ENCODE results near the gene LMTK2. TPM values are rescaled to one million over a fixed set of nuclear protein-coding genes. Genes with fewer than 3 reads are reported as not detected.

Gene LMTK2
- total and polyA plus RNA-seq, 2 experiments from 2014 or later, result 2.3 to 4.6 TPM

DNA sequence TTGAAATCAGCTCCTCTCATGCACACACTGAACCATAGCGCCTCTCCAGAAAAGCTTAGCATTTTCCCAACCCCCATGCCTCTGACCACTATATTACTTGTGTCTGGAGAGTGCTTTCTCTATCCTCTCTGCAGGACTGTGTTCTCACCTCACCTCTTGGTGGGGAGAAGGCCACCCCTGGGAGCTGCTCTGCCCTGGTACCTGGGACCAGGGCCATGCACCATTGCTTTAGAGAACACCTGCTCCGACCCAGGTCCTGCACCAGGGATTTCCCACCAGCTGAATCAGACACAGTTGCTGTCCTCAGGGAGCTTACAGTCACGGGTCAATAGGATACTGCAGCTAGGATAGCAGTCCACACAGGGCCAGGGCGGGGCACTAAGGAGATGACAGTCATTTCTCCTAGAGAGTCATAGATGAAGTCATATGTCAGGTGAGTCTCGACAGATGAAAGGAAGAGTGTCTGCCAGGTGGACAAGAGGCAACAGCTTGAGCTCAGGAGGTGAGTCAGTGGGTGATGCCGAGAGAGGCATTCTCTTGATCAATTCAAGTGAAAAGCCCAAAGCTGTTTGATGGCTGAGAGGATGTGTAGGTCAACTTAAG lies 619 bp upstream of the LMTK2 start:
- in situ Hi-C loops (cut with MboI), result no loop called here
- Histone ChIP-seq H3K27me3 (replicated peaks; ENCODE audit: insufficient read depth) (no peaks in the 10 kb centered on the region), H3K4me1 (ENCODE audit: insufficient read depth) (peaks cover 10% of the 10 kb centered on the region; the same call in 1 of the 2 replicates), H3K9me2 (ENCODE audit: insufficient read depth) (no peaks in the 10 kb centered on the region), H2AFZ (no peak overlapping the region), H3K9ac (no peak overlapping the region), H4K20me1 (ENCODE audit: insufficient read depth) (no peaks in the 10 kb centered on the region), H3K9me3 (ENCODE audit: low read depth) (no peaks in the 10 kb centered on the region), H3K27ac (no peak overlapping the region), H3F3A (ENCODE audit: insufficient read depth) (no peaks in the 10 kb centered on the region), H3K36me3 (ENCODE audit: low read depth) (no peaks in the 10 kb centered on the region), H3K4me3 (no peak overlapping the region), H3K4me2 (ENCODE audit: unreplicated experiment) (no peak overlapping the region), H3K79me2 (ENCODE audit: insufficient read depth) (peaks cover 41% of the 10 kb centered on the region)
- DNase-seq, result no peak
- WGBS, 2 experiments (ENCODE audit: low coverage in 1 of 2, low lambda C conversion rate in 2 of 2, missing lambda C conversion rate in 2 of 2), result 59 to 64% methylated on average over 6 of the region's 6 CpGs
- TF ChIP-seq EZH2phosphoT487 (IDR thresholded peaks at IDR 0.05; ENCODE audit: insufficient read depth, low read depth) (no peak), EZH2 (IDR thresholded peaks at IDR 0.05; ENCODE audit: insufficient read depth, poor library complexity, severe bottlenecking) (no peak)

DNA sequence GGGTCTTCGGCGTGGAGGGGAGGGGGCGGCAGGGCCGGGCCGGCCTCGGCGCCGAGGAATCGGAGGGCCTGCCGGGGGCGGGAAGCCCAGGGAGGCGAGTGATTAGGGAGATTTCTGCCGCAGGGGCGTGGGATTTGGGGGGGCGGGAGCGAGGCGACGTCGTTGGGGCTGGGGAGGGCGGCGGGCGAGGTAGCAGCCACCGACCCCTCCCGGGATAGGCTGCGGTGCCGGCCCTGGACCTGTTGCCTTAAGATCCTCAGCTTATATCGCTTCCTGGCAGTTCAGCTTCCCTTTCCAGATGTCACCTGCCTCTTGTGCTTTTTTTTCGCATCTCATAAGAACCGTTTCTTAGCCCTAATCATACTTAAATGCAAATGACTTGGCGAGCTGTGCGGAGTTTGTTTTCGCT lies 655 bp downstream of the LMTK2 start:
- peak; percentile 36 for DNase-seq
- peaks cover 53% of the 10 kb centered on the region for H3K79me2 ChIP-seq (ENCODE audit: insufficient read depth)
- peak overlapping the region; percentile 67; the same call in 1 of the 2 replicates for H3K27ac ChIP-seq
- peak overlapping the region; percentile 90 for H3K4me2 ChIP-seq (ENCODE audit: unreplicated experiment)
- H2AFZ ChIP-seq, result peak overlapping the region; percentile 88
- peak overlapping the region; percentile 85 for H3K9ac ChIP-seq
- no peaks in the 10 kb centered on the region for H3K27me3 ChIP-seq (replicated peaks; ENCODE audit: insufficient read depth)
- H3F3A ChIP-seq (ENCODE audit: insufficient read depth), result no peaks in the 10 kb centered on the region
- no peaks in the 10 kb centered on the region for H3K36me3 ChIP-seq (ENCODE audit: low read depth)
- H3K9me2 ChIP-seq (ENCODE audit: insufficient read depth), result no peaks in the 10 kb centered on the region
- H3K4me3 ChIP-seq, result peak overlapping the region; percentile 85
- in situ Hi-C loops (cut with MboI), result no loop called here
- peaks cover 10% of the 10 kb centered on the region; the same call in 1 of the 2 replicates for H3K4me1 ChIP-seq (ENCODE audit: insufficient read depth)
- H3K9me3 ChIP-seq (ENCODE audit: low read depth), result no peaks in the 10 kb centered on the region
- TF ChIP-seq EZH2 (IDR thresholded peaks at IDR 0.05; ENCODE audit: insufficient read depth, poor library complexity, severe bottlenecking) (no peak), EZH2phosphoT487 (IDR thresholded peaks at IDR 0.05; ENCODE audit: insufficient read depth, low read depth) (no peak)
- no peaks in the 10 kb centered on the region; the same call in 1 of the 2 replicates for H4K20me1 ChIP-seq (ENCODE audit: insufficient read depth)
- WGBS, 2 experiments (ENCODE audit: low coverage in 1 of 2, low lambda C conversion rate in 2 of 2, missing lambda C conversion rate in 2 of 2), result 0 to 1% methylated on average over 9 to 31 of the region's 32 CpGs

DNA sequence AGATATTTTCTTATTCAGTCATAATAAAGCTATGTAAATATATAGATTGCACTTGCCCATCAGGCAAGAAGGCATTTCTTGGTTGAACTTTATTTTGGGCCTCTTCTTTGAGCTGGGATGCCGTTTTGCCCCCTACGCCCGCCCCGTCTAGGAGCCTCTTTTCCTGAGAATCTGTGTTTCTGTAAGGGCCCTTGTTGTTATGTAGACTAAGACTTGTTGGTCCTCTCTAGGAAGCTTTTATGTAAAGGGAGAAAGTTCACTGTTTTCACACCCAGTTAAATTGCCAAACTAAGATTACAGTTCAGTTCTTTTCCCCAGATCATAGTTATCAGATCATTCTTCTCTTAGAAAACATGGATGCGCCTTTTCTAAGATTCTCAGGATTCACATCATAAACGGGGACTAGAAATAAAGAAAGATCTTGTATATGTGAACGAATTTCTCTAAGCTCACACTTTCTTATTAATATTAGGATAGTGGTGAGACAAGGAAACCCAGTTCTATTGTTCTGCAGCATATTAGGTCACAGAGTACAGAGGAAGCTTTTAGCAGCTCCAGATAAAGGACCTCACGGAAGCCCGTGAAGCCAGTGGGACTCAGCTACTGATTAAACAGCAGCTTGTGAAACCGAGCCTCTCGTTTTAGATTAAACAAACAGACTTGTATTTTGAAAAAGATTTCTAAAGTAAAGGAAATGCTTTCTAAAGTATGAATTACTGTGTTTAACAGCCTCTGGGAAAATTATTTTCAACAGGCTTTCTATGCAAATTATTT lies 3.8 kb downstream of the LMTK2 start:
- Histone ChIP-seq H3K27ac (no peak overlapping the region), H3K27me3 (replicated peaks; ENCODE audit: insufficient read depth) (no peaks in the 10 kb centered on the region), H3K4me3 (no peak overlapping the region), H3K9me3 (ENCODE audit: low read depth) (no peaks in the 10 kb centered on the region), H3K9ac (no peak overlapping the region), H3K79me2 (ENCODE audit: insufficient read depth) (peaks cover 81% of the 10 kb centered on the region), H4K20me1 (ENCODE audit: insufficient read depth) (no peaks in the 10 kb centered on the region; the same call in 1 of the 2 replicates), H3K4me1 (ENCODE audit: insufficient read depth) (peaks cover 10% of the 10 kb centered on the region; the same call in 1 of the 2 replicates), H3F3A (ENCODE audit: insufficient read depth) (no peaks in the 10 kb centered on the region), H2AFZ (no peak overlapping the region), H3K9me2 (ENCODE audit: insufficient read depth) (no peaks in the 10 kb centered on the region), H3K36me3 (ENCODE audit: low read depth) (no peaks in the 10 kb centered on the region), H3K4me2 (ENCODE audit: unreplicated experiment) (no peak overlapping the region)
- TF ChIP-seq EZH2phosphoT487 (IDR thresholded peaks at IDR 0.05; ENCODE audit: insufficient read depth, low read depth) (no peak), EZH2 (IDR thresholded peaks at IDR 0.05; ENCODE audit: insufficient read depth, poor library complexity, severe bottlenecking) (no peak)
- in situ Hi-C loops (cut with MboI), result no loop called here
- no peak for DNase-seq
- WGBS, 2 experiments (ENCODE audit: low coverage in 1 of 2, low lambda C conversion rate in 2 of 2, missing lambda C conversion rate in 2 of 2), result 77 to 78% methylated on average over 11 of the region's 11 CpGs

DNA sequence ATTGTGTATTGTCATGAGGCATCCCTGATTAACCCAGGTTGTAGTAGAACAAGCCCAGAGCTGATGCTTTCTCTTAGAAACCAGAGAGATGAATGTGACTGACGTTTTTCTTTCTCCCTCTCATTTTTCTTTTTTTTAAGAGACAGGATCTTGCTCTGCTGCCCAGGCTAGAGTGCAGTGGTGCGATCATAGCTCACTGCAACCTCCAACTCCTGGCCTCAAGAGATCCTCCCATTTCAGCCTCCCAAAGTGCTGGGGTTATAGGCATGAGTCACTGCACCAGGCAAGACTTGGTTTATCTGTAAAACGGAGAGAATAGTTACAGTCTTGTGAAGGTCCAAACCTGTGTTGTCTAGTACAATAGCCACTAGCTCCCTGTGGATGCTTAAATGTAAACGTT lies 5.4 kb downstream of the LMTK2 start:
- H3K36me3 ChIP-seq (ENCODE audit: low read depth), result no peaks in the 10 kb centered on the region
- no peaks in the 10 kb centered on the region; the same call in 1 of the 2 replicates for H4K20me1 ChIP-seq (ENCODE audit: insufficient read depth)
- no peak overlapping the region for H3K9ac ChIP-seq
- in situ Hi-C loops (cut with MboI), result no loop called here
- no peaks in the 10 kb centered on the region for H3K9me2 ChIP-seq (ENCODE audit: insufficient read depth)
- no peak for DNase-seq
- no peaks in the 10 kb centered on the region for H3K27me3 ChIP-seq (replicated peaks; ENCODE audit: insufficient read depth)
- H3K27ac ChIP-seq, result no peak overlapping the region
- H3K9me3 ChIP-seq (ENCODE audit: low read depth), result no peaks in the 10 kb centered on the region
- no peak overlapping the region for H3K4me3 ChIP-seq
- 84 to 85% methylated on average over 4 of the region's 4 CpGs for WGBS, 2 experiments (ENCODE audit: low coverage in 1 of 2, low lambda C conversion rate in 2 of 2, missing lambda C conversion rate in 2 of 2)
- H3K4me1 ChIP-seq (ENCODE audit: insufficient read depth), result peaks cover 10% of the 10 kb centered on the region; the same call in 1 of the 2 replicates
- H3F3A ChIP-seq (ENCODE audit: insufficient read depth), result no peaks in the 10 kb centered on the region
- H3K79me2 ChIP-seq (ENCODE audit: insufficient read depth), result peaks cover 94% of the 10 kb centered on the region
- H2AFZ ChIP-seq, result no peak overlapping the region
- no peak for TF ChIP-seq EZH2phosphoT487 (IDR thresholded peaks at IDR 0.05; ENCODE audit: insufficient read depth, low read depth)
- TF ChIP-seq EZH2 (IDR thresholded peaks at IDR 0.05; ENCODE audit: insufficient read depth, poor library complexity, severe bottlenecking), result no peak
- no peak overlapping the region for H3K4me2 ChIP-seq (ENCODE audit: unreplicated experiment)
